GM06990 (cell line): ENCODE results near the gene TEX48.

Experiments
- DNase-seq: peaks from one replicate; pipeline ENCODE4 v3.0.0-alpha.2; 2011; ENCODE audit not compliant: insufficient read length; ENCODE audit errors: extremely low read depth
- H3K27me3 ChIP-seq: replicated peaks from 2 replicates; pipeline ENCODE4 v1.6.0; 2011; ENCODE audit warnings: low read length; ENCODE audit not compliant: control insufficient read depth, insufficient read depth
- H3K36me3 ChIP-seq: 2 replicates; pipeline ENCODE4 v1.5.1; 2011; ENCODE audit warnings: low read length; ENCODE audit not compliant: control insufficient read depth, insufficient read depth
- H3K4me3 ChIP-seq: replicated peaks from 2 replicates; pipeline ENCODE4 v1.5.1; 2011; ENCODE audit warnings: low read depth, mild to moderate bottlenecking, control low read depth, low read length
- TF ChIP-seq, protein P1 (sequence below): IDR thresholded peaks from 2 replicates; pipeline ENCODE4 v1.5.1; 2011; ENCODE audit warnings: low read length, control low read depth, mild to moderate bottlenecking, inconsistent platforms; ENCODE audit not compliant: insufficient read depth, poor library complexity, severe bottlenecking

The TEX48 gene

GRCh38 chr9:114688379-114688778, 6.4 kb upstream of the TEX48 start:
- TF ChIP-seq, protein P1, sequence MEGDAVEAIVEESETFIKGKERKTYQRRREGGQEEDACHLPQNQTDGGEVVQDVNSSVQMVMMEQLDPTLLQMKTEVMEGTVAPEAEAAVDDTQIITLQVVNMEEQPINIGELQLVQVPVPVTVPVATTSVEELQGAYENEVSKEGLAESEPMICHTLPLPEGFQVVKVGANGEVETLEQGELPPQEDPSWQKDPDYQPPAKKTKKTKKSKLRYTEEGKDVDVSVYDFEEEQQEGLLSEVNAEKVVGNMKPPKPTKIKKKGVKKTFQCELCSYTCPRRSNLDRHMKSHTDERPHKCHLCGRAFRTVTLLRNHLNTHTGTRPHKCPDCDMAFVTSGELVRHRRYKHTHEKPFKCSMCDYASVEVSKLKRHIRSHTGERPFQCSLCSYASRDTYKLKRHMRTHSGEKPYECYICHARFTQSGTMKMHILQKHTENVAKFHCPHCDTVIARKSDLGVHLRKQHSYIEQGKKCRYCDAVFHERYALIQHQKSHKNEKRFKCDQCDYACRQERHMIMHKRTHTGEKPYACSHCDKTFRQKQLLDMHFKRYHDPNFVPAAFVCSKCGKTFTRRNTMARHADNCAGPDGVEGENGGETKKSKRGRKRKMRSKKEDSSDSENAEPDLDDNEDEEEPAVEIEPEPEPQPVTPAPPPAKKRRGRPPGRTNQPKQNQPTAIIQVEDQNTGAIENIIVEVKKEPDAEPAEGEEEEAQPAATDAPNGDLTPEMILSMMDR = no peak
- peaks cover 1% of the 10 kb centered on the region for H3K27me3 ChIP-seq
- H3K36me3 ChIP-seq = no peaks in the 10 kb centered on the region
- DNase-seq = no peak
- H3K4me3 ChIP-seq = no peak overlapping the region

- no peak for DNase-seq
- no peak overlapping the region for H3K4me3 ChIP-seq
- H3K36me3 ChIP-seq = no peaks in the 10 kb centered on the region
- TF ChIP-seq, protein P1 = no peak
- peaks cover 1% of the 10 kb centered on the region; the same call in 1 of the 2 replicates for H3K27me3 ChIP-seq
Measured at GRCh38 chr9:114687034-114687433, 5.0 kb upstream of the TEX48 start.

GRCh38 chr9:114685951-114686350, 4.0 kb upstream of the TEX48 start:
- Histone ChIP-seq H3K27me3 (peaks cover 2% of the 10 kb centered on the region; the same call in 1 of the 2 replicates), H3K36me3 (no peaks in the 10 kb centered on the region), H3K4me3 (no peak overlapping the region)
- TF ChIP-seq, protein P1 = no peak
- no peak for DNase-seq

- Histone ChIP-seq H3K27me3 (peaks cover 2% of the 10 kb centered on the region; the same call in 1 of the 2 replicates), H3K4me3 (no peak overlapping the region), H3K36me3 (no peaks in the 10 kb centered on the region)
- no peak for DNase-seq
- TF ChIP-seq, protein P1 = no peak
Measured at GRCh38 chr9:114684036-114684435, 2.0 kb upstream of the TEX48 start.

- Histone ChIP-seq H3K27me3 (peaks cover 2% of the 10 kb centered on the region; the same call in 1 of the 2 replicates), H3K4me3 (no peak overlapping the region), H3K36me3 (no peaks in the 10 kb centered on the region)
- TF ChIP-seq, protein P1 = no peak
- no peak for DNase-seq
Measured at GRCh38 chr9:114682846-114683245, 854 bp upstream of the TEX48 start.
